GM18526 (cell line): ENCODE results near the gene C19orf47.

Experiments
- POLR2A ChIP-seq: IDR thresholded peaks from 3 replicates; pipeline ENCODE4 v1.6.1; 2011; ENCODE audit not compliant: insufficient read length; ENCODE audit errors: extremely low read depth

The C19orf47 gene

GRCh38 chr19:40341601-40342482 is 6.4 kb downstream of the C19orf47 start:
- TF ChIP-seq POLR2A: no peak

- TF ChIP-seq POLR2A: no peak
Measured at GRCh38 chr19:40339018-40339728, 9.0 kb downstream of the C19orf47 start.

- no peak for TF ChIP-seq POLR2A
Measured at GRCh38 chr19:40337594-40337993, 10.6 kb downstream of the C19orf47 start.

DNA sequence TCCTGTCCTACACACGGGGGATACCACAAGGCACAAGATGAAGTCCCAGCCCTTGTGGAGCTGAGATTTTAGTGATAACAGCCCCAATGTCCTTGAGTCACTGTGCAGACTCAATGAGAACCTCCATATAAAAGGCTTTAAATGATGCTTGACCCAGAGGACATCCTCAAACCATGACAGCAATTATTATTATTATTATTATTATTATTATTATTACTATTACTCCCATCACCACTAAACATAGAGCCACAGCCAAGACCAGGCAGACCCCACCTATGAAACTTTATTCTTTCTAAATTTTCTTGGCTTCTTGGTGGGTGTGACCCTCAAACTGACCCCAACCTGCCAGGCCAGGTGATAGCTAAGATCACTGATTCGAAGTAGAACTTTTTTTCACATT is 11.1 kb downstream of the C19orf47 start:
- no peak for TF ChIP-seq POLR2A

DNA sequence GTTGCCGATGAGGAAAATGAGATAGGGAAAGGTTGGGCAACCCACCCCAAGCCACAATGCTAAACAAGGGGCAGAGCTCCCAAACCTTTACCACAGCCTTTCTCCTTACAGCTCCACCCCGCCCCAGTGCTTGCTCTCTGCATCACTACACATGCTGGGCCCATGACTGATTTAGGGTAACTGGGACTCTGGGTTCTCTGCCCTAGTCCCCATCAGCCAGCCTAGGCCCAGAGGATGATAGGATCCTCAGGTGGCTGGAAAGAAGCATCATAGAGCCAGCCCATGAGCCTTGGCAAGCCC is 11.6 kb downstream of the C19orf47 start:
- TF ChIP-seq POLR2A: no peak

DNA sequence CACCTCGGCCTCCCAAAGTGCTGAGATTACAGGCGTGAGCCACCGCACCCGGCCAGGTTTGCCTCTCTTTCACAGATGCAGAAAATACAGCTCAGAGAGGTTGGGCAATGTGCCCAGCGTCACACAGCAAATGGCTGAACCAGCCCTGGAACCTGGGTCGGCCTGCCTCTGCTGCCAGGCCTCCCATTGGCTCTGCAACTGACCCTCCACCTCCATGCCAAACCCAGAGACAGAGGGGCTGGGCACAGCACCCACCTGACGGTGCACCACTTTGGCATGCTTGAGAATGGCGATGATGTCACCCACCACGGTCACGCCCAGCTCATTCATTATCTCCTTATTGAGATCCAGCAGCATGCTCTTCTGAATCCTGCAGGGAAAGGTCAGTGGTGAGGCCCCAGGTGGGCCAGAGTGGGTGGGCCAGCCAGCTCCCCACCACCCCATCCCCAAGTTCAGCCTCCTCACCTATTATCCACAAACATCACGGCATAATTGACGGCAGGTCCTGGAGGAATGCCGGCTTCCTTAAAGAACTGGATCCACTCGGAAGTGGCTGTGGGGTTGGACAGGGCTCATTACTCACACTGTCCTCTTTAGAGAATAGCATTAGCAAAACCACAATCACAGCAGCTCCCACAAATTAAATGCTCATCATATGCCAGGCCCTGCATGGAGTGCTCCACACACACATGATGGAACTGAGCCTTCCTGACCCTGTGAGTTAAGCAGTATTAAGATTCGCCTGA is 12.2 kb downstream of the C19orf47 start:
- TF ChIP-seq POLR2A: no peak

GRCh38 chr19:40335101-40335500 is 13.1 kb downstream of the C19orf47 start:
- TF ChIP-seq POLR2A: no peak

DNA sequence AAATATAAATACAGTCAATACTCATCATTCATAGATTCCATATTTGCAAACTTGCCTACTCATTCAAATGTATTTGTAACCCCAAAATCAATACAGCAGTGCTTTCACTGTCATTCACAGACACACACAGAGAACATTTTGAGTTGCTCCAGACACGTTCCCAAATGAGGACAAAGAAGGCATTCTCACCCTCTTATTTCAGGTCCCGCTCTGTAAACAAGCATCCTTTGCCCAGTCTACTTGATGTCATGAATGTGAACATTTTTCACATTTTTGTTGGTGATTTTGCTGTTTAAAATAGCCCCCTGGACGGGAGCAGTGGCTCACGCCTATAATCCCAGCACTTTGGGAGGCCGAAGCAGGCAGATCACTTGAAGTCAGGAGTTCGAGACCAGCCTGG is 15.5 kb downstream of the C19orf47 start:
- TF ChIP-seq POLR2A: no peak

- no peak for TF ChIP-seq POLR2A
Measured at GRCh38 chr19:40331052-40331451, 17.1 kb downstream of the C19orf47 start.

- no peak for TF ChIP-seq POLR2A
Measured at GRCh38 chr19:40326201-40326600, 22.0 kb downstream of the C19orf47 start.

GRCh38 chr19:40323705-40324104 is 24.5 kb downstream of the C19orf47 start:
- TF ChIP-seq POLR2A: no peak

DNA sequence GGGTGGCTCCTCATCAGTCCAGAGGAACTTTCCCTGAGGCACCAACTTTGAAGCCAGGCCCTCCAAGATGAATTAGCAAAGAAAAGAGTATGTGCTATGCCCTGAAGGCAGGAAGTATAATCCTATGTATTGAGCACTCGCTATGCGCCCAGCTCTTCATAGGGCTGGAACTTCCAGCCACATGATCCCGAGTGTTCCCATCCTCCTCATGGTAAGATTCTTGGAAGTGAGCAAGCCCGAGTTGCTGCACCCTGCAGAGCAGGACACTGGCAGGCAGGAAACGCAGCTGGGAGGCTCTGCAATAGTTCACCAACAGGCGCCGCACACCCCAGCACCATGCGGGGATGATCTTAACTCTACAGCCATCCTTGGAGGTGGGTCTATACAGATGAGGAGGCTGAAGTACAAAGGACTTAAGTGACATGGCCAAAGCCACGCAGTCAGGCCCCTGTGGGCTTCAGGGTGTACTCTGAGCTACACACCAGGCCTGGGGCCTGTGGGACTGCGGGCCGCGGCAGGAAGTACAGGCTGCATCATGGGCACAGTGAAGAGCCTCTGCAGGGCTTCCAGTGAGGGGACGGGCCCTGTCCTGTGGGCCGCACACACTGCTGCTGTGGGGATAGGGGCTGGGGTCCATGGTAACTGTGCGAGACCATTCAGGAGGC is 25.1 kb downstream of the C19orf47 start:
- no peak for TF ChIP-seq POLR2A

GRCh38 chr19:40322271-40322610 is 26.0 kb downstream of the C19orf47 start:
- TF ChIP-seq POLR2A: no peak

- no peak for TF ChIP-seq POLR2A
Measured at GRCh38 chr19:40321566-40322270, 26.5 kb downstream of the C19orf47 start.

DNA sequence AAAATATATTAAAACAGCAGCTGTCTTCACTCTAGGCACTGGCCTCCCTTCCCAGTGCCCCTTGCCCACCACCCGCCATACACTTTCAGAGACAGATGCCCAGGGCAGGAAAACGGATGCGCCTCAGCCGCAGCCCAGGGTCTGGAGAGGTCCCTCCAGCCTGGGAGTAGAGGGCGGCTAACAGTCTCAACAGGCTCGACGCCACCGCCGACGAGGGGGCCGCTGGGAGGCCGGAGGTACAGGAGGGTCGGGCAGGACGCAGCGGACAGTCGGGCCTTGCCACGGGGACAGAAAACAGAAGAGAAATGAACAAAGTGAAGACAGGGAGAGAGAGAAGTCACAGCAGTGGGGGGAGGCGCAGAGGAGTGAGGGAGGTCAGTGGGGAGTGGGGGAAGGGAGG is 27.1 kb downstream of the C19orf47 start:
- no peak for TF ChIP-seq POLR2A

DNA sequence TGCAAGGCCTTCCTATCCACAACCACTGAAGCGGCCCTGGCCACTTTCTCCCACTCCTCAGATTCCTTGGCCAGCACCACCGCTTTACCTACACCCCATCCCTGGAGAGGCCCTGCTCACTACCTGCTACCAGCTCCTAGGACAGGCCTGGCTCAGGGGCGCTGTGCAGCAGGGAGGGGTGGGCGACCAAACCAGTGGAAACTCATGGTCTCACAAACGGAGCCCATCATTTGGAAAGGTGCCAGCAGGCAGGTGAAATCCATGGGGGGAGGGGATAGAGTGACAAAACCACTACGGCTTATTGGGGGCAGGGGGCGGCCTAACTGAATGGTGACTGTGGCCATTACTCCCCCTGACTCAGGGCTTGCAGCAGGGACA is 27.6 kb downstream of the C19orf47 start:
- TF ChIP-seq POLR2A: no peak

DNA sequence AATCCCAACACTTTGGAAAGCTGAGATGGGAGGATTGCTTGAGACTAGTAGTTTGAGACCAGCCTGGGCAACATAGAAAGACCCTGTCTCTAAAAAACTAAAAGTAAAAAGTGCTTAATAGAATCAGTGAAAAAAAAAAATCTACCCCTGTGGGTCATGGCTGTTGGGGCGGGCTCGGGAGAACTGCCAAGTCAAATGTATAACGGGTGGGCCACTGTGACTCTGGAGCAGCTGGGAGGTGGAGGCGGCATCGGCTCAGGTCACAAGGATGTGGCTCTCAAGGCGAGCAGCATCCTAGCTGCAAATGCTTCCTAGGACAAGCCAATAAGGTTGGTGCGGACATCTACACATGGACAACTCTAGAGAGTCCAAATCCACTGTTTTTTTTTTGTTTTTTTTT is 30.9 kb downstream of the C19orf47 start:
- no peak for TF ChIP-seq POLR2A
